Endodermal cell (in vitro differentiated cells): ENCODE results near the gene TTC39C. TPM values are rescaled to one million over a fixed set of nuclear protein-coding genes. Genes with fewer than 3 reads are reported as not detected.

ENCODE experiments used
- DNase-seq: peaks from one replicate; pipeline ENCODE4 v3.0.0-alpha.2; 2017
- H3K27ac ChIP-seq: 2 replicates; pipeline ENCODE4 v1.5.1; 2013; ENCODE audit warnings: mild to moderate bottlenecking, low read depth, low read length, moderate library complexity
- H3K27me3 ChIP-seq: 2 replicates; pipeline ENCODE4 v1.6.1; 2013; ENCODE audit warnings: mild to moderate bottlenecking, low read length, moderate library complexity; ENCODE audit not compliant: insufficient read depth, control insufficient read depth, poor library complexity, severe bottlenecking
- H3K36me3 ChIP-seq: 2 replicates; pipeline ENCODE4 v1.7.0; 2013; ENCODE audit warnings: mild to moderate bottlenecking, low read length, moderate library complexity; ENCODE audit not compliant: control insufficient read depth, insufficient read depth
- H3K4me1 ChIP-seq: one replicate; pipeline ENCODE4 v1.7.0; 2013; ENCODE audit warnings: low read length; ENCODE audit not compliant: control insufficient read depth, insufficient read depth
- H3K4me3 ChIP-seq: 2 replicates; pipeline ENCODE4 v1.5.1; 2013; ENCODE audit warnings: mild to moderate bottlenecking, low read length, moderate library complexity
- H3K9ac ChIP-seq: 2 replicates; pipeline ENCODE4 v1.6.1; 2013; ENCODE audit warnings: mild to moderate bottlenecking, low read length, moderate library complexity; ENCODE audit not compliant: poor library complexity, severe bottlenecking; ENCODE audit errors: extremely low read depth
- H3K9me3 ChIP-seq: 2 replicates; pipeline ENCODE4 v1.6.1; 2013; ENCODE audit warnings: mild to moderate bottlenecking, low read length, moderate library complexity; ENCODE audit not compliant: control insufficient read depth
- H3K27ac Mint-ChIP-seq: 2 replicates; pipeline ENCODE4 v1.8.0; 2020; ENCODE audit warnings: mixed read lengths
- H3K27me3 Mint-ChIP-seq: 2 replicates; pipeline ENCODE4 v1.8.0; 2021; ENCODE audit warnings: mild to moderate bottlenecking, mixed read lengths; ENCODE audit not compliant: insufficient read depth
- H3K36me3 Mint-ChIP-seq: 2 replicates; pipeline ENCODE4 v1.8.0; 2020; ENCODE audit warnings: low read depth, mixed read lengths
- H3K4me1 Mint-ChIP-seq: 2 replicates; pipeline ENCODE4 v1.8.0; 2020; ENCODE audit warnings: mixed read lengths
- H3K4me3 Mint-ChIP-seq: 2 replicates; pipeline ENCODE4 v1.8.0; 2020; ENCODE audit warnings: mild to moderate bottlenecking, moderate library complexity, mixed read lengths
- H3K9me3 Mint-ChIP-seq: 2 replicates; pipeline ENCODE4 v1.8.0; 2020; ENCODE audit warnings: mild to moderate bottlenecking, mixed read lengths
- CTCF ChIP-seq: fragments of 200-600 bp; sonication (generic); conservative IDR thresholded peaks from 2 replicates; pipeline ENCODE4 v1.5.0; 2021; ENCODE audit warnings: antibody characterized with exemption, mild to moderate bottlenecking
- WGBS, 2 experiments: methylation state at CpG; one replicate each; pipeline versions ENCODE4 v1.1.5 to v1.1.7; 2013; ENCODE audit warnings: missing lambda C conversion rate in 2 of 2, mixed read lengths in 1 of 2; ENCODE audit not compliant: insufficient coverage in 1 of 2, insufficient read length in 1 of 2; 5-methylcytosine and 5-hydroxymethylcytosine counted together
- long read RNA-seq, 4 experiments: library from polyadenylated mRNA in 2 of 4; library from RNA in 1 of 4; library from capped mRNA in 1 of 4; stranded (forward) in 3 of 4; unstranded in 1 of 4; transcript quantifications; one replicate each; pipeline ENCODE4 v2.0.0, GENCODE V29; 2020 to 2021; ENCODE audit warnings: inconsistent platforms in 1 of 4
- polyA plus RNA-seq, 2 experiments: library from polyadenylated mRNA; stranded (reverse); fragments of 50-300 nt; gene quantifications; one replicate each; pipeline ENCODE4 v1.2.3, GENCODE V29; 2013
- total RNA-seq, 2 donors: library from RNA; stranded (reverse); fragmentation: NEBNext Ultra II Directional in 1 of 2; extraction: Animal tissue kit (Norgen Biotek cat#: 25700) in 1 of 2; gene quantifications; 2 replicates in 1 of 2; 3 replicates in 1 of 2; pipeline ENCODE4 v1.2.1, GENCODE V29; 2021

TTC39C gene
- total RNA-seq = 10 to 100 TPM; 14.0 to 19.7 TPM
- 15.0 TPM for polyA plus RNA-seq (2013, experiment 1 of 2)
- 11.7 TPM for polyA plus RNA-seq (2013, experiment 2 of 2)
- long read RNA-seq, experiment 1, partial matches to known transcripts = 0 of 4 reads
- long read RNA-seq, experiment 1, other reads (novel, unspliced or antisense) = 0 of 4 reads
- long read RNA-seq, experiment 2, partial matches to known transcripts = 0 of 7 reads
- long read RNA-seq, experiment 2, other reads (novel, unspliced or antisense) = 4 of 7 reads
- long read RNA-seq, experiment 3, partial matches to known transcripts = 0 of 3 reads
- long read RNA-seq, experiment 3, other reads (novel, unspliced or antisense) = 1 of 3 reads
- long read RNA-seq, experiment 4 = 0 reads

- Histone ChIP-seq H3K4me1 (peaks cover 5% of the 10 kb centered on the region), H3K9ac (peak within 1 kb of the TSS; percentile 43), H3K9me3 (no peaks in the 10 kb centered on the region), H3K4me3 (peak within 1 kb of the TSS; percentile 83), H3K27me3 (peaks cover 54% of the 10 kb centered on the region), H3K36me3 (no peaks in the 10 kb centered on the region), H3K27ac (peak within 1 kb of the TSS; percentile 47)
- Mint-ChIP-seq H3K9me3 (no peaks in the 10 kb centered on the region), H3K27ac (peak within 1 kb of the TSS; percentile 73), H3K4me3 (peak within 1 kb of the TSS; percentile 80), H3K4me1 (peaks cover 29% of the 10 kb centered on the region), H3K27me3 (peaks cover 38% of the 10 kb centered on the region), H3K36me3 (no peaks in the 10 kb centered on the region)
- peak; percentile 23 for TF ChIP-seq CTCF
- DNase-seq = peak; percentile 82
- WGBS, 2 experiments = 0% methylated on average over 16 to 118 of the region's 118 CpGs
These were observed at the start of gene TTC39C for GRCh38 chr18:24014062-24014985. Gene TTC39C, plus strand, starts transcription at chr18:24014754. Its CDS starts 118 bp downstream, at chr18:24014872.

- no peaks in the 10 kb centered on the region for H3K9me3 ChIP-seq
- 82 to 93% methylated on average over 3 to 7 of the region's 8 CpGs for WGBS, 2 experiments
- H3K27ac Mint-ChIP-seq = no peak overlapping the region
These were observed 47.6 kb upstream of the TTC39C start for GRCh38 chr18:23966909-23967308.

More at GRCh38 chr18:23966909-23967308, 47.6 kb upstream of the TTC39C start:
- H3K36me3 ChIP-seq = no peaks in the 10 kb centered on the region
- peaks cover 34% of the 10 kb centered on the region for H3K4me1 Mint-ChIP-seq
- no peak for DNase-seq
- no peak overlapping the region for H3K27ac ChIP-seq
- H3K4me1 ChIP-seq = no peaks in the 10 kb centered on the region
- no peaks in the 10 kb centered on the region for H3K27me3 ChIP-seq
- no peak overlapping the region for H3K9ac ChIP-seq
- H3K27me3 Mint-ChIP-seq = no peaks in the 10 kb centered on the region
- H3K4me3 ChIP-seq = no peak overlapping the region
- peaks cover 2% of the 10 kb centered on the region for H3K9me3 Mint-ChIP-seq
- no peak for TF ChIP-seq CTCF
- no peaks in the 10 kb centered on the region for H3K36me3 Mint-ChIP-seq
- H3K4me3 Mint-ChIP-seq = no peak overlapping the region
